Stimulated activated CD4-positive, alpha-beta T cell treated with anti-CD3 and anti-CD28 coated beads, TNF-alpha, amount 100 ng/mL, for 48 hours (primary cell): ENCODE results near the gene CCDC106.

Experiments
- DNase-seq, 3 donors: peaks; one replicate each; pipeline ENCODE4 v3.0.0-alpha.2; 2020; ENCODE audit warnings: low read depth in 3 of 3

The CCDC106 gene

DNA sequence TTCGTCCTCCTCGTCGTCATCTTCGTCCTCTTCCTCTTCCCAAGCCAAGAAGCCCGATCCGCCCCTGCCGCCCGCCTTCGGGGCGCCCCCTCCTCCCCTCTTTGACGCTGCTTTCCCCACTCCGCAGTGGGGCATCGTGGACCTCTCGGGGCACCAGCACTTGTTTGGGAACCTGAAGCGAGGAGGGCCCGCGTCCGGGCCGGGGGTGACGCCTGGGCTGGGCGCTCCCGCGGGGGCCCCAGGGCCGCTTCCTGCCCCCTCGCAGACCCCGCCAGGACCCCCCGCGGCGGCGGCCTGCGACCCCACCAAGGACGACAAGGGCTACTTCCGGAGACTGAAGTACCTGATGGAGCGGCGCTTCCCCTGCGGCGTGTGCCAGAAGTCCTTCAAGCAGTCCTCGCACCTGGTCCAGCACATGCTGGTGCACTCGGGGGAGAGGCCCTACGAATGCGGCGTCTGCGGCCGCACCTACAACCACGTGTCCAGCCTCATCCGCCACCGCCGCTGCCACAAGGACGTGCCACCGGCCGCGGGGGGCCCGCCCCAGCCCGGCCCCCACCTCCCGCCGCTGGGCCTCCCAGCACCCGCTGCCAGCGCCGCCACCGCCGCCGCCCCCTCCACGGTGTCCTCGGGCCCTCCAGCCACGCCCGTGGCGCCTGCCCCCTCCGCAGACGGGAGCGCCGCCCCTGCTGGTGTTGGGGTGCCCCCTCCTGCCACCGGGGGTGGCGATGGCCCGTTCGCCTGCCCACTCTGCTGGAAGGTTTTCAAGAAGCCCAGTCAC, 33.9 kb upstream of the CCDC106 start:
- DNase-seq = no peak

GRCh38 chr19:55614711-55615542, 33.1 kb upstream of the CCDC106 start:
- no peak for DNase-seq

DNA sequence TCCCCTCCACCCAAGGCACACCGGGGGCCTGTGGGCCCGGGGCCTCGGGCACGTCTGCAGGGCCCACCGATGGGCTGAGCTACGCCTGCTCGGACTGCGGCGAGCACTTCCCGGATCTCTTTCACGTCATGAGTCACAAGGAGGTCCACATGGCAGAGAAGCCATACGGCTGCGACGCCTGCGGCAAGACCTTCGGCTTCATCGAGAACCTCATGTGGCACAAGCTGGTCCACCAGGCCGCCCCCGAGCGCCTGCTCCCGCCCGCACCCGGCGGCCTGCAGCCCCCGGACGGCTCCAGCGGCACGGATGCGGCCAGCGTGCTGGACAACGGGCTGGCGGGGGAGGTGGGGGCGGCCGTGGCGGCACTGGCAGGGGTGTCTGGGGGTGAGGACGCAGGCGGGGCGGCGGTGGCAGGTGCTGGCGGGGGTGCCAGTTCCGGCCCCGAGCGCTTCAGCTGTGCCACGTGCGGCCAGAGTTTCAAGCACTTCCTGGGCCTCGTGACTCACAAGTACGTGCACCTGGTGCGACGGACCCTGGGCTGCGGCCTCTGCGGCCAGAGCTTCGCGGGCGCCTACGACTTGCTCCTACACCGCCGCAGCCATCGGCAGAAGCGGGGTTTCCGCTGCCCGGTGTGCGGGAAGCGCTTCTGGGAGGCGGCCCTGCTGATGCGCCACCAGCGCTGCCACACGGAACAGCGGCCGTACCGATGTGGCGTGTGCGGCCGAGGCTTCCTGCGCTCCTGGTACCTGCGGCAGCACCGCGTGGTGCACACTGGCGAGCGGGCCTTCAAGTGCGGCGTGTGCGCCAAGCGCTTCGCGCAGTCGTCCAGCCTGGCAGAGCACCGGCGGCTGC, 32.2 kb upstream of the CCDC106 start:
- DNase-seq = no peak

GRCh38 chr19:55616395-55616875, 31.6 kb upstream of the CCDC106 start:
- no peak for DNase-seq

- no peak for DNase-seq
These were observed 30.6 kb upstream of the CCDC106 start for GRCh38 chr19:55617426-55617825.

DNA sequence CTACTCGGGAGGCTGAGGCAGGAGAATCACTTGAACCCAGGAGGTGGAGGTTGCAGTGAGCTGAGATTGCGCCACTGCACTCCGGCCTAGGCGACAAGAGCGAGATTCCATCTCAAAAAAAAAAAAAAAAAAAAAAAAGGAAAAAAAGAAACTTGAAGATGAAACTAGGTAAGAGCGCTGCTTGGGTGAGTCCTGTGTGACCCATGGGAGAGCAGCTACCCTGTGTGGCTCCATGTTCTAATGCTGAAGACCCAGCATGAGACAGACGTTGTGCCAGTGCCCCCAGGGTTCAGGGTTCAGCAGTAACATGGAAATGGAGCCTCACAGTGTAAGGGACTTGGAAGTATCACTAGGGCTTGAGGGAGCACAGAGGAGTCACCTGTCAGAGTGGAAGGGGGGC, 29.6 kb upstream of the CCDC106 start:
- DNase-seq = no peak

- no peak for DNase-seq
These were observed 28.7 kb upstream of the CCDC106 start for GRCh38 chr19:55619286-55619685.

GRCh38 chr19:55620410-55621204, 27.4 kb upstream of the CCDC106 start:
- no peak for DNase-seq

DNA sequence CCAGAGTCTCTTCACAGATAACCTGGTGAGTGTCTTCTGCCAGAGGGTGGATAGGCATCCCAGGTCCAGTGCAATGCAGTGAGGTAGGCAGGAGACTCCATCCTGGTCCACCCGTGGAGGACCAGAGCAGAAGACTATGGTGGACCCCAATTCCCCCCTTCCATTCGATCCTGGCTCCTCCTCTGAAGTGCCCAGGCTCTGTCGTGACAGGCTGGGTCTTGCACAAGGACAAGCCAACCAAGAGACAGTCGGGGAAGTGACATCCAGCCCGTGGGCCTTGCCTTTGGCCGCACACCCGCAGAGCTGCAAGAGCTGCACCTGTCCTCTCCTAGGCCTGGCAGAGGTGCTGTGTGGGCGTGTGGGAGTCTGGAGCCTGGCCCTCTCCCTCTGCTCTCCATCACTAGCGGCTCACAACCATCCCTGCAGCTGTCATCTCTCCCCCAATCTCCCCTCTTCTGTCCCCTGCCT, 26.8 kb upstream of the CCDC106 start:
- no peak for DNase-seq

- no peak for DNase-seq
These were observed 26.3 kb upstream of the CCDC106 start for GRCh38 chr19:55621673-55622231.

GRCh38 chr19:55622242-55622969, 25.6 kb upstream of the CCDC106 start:
- DNase-seq = no peak

GRCh38 chr19:55623130-55623529, 24.9 kb upstream of the CCDC106 start:
- no peak for DNase-seq

DNA sequence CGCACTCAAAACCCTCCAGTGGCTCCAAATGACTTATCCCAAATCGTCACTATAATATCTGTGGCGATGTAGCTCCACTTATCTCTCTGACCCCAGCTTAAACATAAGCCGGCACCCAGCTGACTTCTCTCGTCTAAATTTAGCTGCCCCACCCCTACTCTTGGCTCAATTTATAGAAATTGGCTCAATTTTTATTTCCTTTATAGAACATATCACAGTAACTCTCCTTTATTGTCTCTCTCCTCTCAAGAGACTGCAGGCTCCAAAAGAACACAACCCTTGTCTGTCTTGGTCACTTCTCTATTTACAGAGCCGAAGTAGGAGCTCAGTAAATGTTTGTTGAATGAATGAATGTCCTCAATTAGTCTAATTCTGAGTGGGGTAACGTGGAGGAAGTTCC, 24.5 kb upstream of the CCDC106 start:
- DNase-seq = no peak

DNA sequence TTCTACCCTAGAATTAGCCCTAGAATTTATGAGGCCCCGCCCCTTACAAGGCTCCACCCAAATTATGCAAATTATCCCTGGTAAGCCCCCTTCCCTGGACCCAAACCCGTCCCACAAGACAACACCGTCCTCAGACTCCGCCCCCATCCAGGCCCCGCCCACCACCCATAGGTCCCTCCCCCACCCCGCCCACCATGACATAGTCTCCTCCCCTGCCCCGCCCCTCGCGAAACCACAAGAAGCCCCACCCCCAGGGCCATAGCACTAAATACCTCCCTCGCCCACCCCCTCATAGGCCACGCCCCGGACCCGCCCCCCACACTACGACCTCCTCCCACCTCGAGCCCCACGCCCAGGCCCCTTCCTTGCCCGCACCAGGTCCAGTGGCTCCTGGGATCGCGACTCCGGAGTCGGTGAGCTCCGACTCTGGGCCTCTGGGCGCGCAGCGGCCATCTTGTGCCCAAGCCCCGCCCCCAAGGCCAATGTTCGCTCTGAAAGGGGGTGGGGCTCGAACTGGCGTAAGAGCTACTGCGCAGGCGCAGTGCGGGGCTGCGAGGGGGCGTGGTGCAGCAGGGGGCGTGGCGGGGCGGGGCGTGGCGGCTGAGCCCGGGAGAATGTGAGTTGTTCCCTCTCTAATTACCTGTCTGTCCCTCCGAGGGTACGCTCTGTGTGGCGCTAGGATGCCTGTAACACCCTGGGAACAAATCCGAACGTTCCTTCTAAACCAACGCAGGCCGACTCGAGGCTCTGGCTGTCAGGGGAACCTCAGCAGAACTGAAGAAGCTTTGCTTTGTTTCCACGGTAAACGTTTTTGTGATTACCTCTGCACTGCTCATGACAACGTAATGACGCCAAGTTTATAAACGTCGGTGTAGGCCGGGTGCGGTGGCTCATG, 23.7 kb upstream of the CCDC106 start, which contains the start of gene ZNF784:
TSS of gene ZNF784 (minus strand) at position 458 of the 895 bp plus-strand sequence. CDS start at position 453, 5 bp downstream.
- DNase-seq = peak; percentile 85 to 95 (median 94)

GRCh38 chr19:55625004-55625326, 23.0 kb upstream of the CCDC106 start:
- no peak for DNase-seq

DNA sequence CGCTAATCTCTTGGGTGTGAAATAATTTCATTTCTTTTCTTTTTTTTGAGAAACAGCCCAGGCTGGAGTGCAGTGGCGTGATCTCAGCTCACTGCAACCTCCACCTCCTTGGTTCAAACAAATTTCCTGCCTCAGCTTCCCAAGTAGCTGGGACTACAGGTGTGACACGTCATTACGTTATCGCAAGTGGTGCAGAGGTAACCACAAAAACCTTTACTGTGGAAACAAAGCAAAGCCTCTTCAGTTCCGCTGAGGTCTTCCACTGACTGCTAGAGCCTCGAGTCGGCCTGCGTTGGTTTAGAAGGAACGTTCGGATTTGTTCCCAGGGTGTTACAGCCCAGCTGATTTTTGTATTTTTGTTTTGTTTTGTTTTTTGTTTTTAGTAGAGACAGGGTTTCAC, 21.7 kb upstream of the CCDC106 start:
- no peak for DNase-seq

- peak; percentile 81 to 92 (median 88) for DNase-seq
These were observed 15.6 kb upstream of the CCDC106 start for GRCh38 chr19:55632463-55632834.

DNA sequence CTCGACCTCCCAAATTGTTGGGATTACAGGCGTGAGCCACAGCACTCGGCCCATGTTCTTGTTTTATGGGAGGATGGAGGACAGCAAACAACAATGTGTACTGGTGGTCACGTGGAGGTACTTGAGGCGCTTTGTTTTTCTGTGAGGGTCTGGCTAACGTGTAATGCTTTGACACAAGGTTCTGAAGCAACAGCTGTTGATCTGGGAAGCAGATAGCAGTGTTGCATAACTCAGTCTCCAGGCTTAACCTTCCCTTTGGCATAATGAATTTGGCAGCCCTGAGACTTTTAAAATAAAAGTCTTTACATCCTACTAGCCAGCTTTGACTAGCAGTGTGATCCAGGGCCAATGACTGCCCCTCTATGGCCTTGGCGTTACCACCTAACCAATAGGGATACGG, 14.2 kb upstream of the CCDC106 start:
- DNase-seq = no peak

DNA sequence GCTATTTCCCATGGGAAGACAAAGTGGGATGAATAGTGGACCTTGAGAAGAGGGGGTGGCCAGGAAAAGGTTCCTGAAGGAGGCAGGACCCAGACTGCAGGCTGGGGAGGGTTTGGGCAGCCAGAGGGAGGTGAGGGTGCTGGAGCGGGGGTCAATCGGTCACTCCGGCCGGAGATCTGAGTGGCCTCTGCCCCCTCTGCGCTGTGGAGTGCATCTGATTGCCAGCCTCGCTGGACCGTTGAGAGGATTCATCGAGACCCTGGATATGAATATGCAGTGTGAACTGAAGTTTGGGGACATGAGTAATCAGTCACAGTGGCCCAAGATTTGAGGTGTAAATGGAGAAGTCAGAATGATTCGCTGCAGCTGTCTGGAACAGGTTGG, 12.7 kb upstream of the CCDC106 start:
- DNase-seq = no peak
